ENCODE measurements around the gene TIMM17A.
"Not testable (repeated sequence)": the region's sequence is repeated elsewhere in the genome, so short reads cannot be mapped to it uniquely, and the experiment has no call there.

The TIMM17A gene

DNA sequence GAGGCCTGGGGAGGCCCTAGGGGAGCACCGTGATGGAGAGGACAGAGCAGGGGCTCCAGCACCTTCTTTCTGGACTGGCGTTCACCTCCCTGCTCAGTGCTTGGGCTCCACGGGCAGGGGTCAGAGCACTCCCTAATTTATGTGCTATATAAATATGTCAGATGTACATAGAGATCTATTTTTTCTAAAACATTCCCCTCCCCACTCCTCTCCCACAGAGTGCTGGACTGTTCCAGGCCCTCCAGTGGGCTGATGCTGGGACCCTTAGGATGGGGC is 60.3 kb downstream of the TIMM17A start:
- H3K4me3 ChIP-seq (ENCODE audit: low read length) = no peak overlapping the region
- TF ChIP-seq CTCF (conservative IDR thresholded peaks at IDR 0.05; ENCODE audit: low read depth, low read length) = no peak
- no peak for DNase-seq (ENCODE audit: low read depth)

GRCh38 chr1:202016022-202016810 is 60.9 kb downstream of the TIMM17A start:
- no peak for TF ChIP-seq CTCF (conservative IDR thresholded peaks at IDR 0.05; ENCODE audit: low read depth, low read length)
- H3K4me3 ChIP-seq (ENCODE audit: low read length) = no peak overlapping the region
- no peak for DNase-seq (ENCODE audit: low read depth)

DNA sequence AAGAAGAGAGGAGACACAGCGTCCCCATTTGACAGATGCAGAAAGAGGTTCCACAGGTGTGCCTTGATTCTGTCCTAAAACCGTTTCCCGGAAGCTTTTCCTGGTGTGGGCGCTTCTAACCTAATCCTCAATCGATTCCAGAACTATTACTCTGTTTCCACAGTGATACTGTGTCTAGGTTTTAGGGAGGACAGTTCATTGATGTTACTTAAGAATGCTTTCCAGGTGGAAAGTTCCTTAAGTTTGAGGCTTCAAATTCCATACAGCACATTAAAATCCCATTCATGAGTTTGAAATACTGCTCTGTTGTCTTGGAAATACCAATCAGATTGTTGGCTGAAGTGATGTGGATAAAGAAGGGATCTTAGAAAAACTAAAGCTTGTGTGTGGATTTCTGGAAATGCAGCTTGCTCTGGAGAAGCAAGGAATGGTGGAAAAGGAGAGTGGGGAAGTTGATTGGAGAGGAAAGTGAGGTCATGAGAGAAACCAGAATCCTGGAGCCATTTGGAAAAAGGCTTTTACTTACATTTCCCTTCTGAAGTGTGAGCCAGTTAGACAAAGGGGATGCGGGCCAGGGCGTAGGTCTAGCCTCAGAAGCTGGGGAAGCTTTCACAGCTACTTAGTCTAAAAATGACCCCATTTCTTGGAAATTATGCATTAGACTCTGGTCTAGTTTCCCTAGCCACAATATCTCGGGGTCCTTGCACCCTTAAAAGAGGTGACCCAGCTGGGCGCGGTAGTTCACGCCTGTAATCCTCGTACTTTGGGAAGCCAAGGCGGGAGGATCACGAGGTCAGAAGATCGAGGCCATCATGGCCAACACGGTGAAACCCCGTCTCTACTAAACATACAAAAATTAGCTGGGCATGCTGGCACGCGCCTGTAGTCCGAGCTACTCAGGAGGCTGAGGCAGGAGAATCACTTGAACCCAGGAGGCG is 61.8 kb downstream of the TIMM17A start:
- no peak overlapping the region for H3K4me3 ChIP-seq (ENCODE audit: low read length)
- TF ChIP-seq CTCF (conservative IDR thresholded peaks at IDR 0.05; ENCODE audit: low read depth, low read length) = no peak
- DNase-seq (ENCODE audit: low read depth) = no peak

GRCh38 chr1:202017749-202018467 is 62.6 kb downstream of the TIMM17A start:
- TF ChIP-seq CTCF (conservative IDR thresholded peaks at IDR 0.05; ENCODE audit: low read depth, low read length) = no peak
- no peak overlapping the region for H3K4me3 ChIP-seq (ENCODE audit: low read length)
- DNase-seq (ENCODE audit: low read depth) = no peak

GRCh38 chr1:202018468-202019234 is 63.3 kb downstream of the TIMM17A start:
- H3K4me3 ChIP-seq (ENCODE audit: low read length) = no peak overlapping the region
- TF ChIP-seq CTCF (conservative IDR thresholded peaks at IDR 0.05; ENCODE audit: low read depth, low read length) = no peak

DNA sequence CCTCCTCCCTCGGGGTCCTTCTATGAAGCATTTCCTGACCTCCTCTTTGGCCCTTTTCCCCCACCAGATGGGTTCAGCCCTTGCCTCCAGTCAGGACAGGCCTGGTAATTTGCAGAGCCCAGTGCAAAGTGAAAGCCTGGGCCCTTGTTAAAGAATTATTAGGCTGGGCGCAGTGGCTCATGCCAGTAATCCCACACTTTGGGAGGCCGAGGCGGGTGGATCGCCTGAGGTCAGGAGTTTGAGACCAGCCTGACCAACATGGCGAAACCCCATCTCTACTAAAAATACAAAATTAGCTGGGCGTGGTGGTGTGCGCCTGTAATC is 63.9 kb downstream of the TIMM17A start:
- DNase-seq (ENCODE audit: low read depth); H3K4me3 ChIP-seq (ENCODE audit: low read length): not testable (repeated sequence)

More at GRCh38 chr1:202018468-202019234, 63.3 kb downstream of the TIMM17A start:
- no peak for DNase-seq (ENCODE audit: low read depth)

Measured in retinal pigment epithelial cell (primary cell).